Measurements from ENCODE around the gene LRRC4C.
"Not testable (repeated sequence)": the region's sequence is repeated elsewhere in the genome, so short reads cannot be mapped to it uniquely, and the experiment has no call there.

Gene LRRC4C

DNA sequence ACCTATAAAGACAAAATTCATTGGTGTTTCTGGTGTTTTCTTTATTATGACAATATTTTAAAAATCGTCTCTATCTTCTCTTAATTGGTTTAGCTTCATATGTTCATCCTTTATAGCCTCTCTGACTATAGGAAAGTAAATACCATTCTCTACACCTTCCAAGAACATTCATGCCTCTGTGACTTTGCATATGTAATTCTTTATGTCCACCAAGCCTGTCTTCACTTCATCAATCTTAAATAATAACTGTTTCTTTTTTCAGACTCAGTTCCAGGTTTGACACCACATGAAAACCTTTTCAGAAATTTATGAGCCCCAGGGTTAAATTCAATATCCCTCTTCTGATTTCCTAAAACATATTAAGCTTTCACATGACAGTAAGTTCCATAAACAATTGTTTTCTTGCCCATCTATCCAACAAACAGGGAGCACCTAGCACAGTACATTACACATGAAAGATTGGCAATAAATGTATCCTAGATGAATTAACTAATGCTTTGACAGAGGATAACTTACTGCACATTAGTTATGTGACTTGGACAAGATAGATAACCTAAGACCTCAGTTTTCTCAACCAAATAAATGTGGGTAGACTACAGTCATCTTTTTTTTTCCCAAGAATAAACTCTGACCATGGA lies 886.1 kb downstream of the LRRC4C start:
- no peak overlapping the region for H3K27ac Mint-ChIP-seq
- H3K36me3 Mint-ChIP-seq (ENCODE audit: low read depth): no peaks in the 10 kb centered on the region
- H3K4me1 Mint-ChIP-seq (ENCODE audit: low read depth): no peaks in the 10 kb centered on the region
- H3K27me3 Mint-ChIP-seq: no peaks in the 10 kb centered on the region
- H3K9me3 Mint-ChIP-seq: peaks cover 9% of the 10 kb centered on the region
- H3K4me3 Mint-ChIP-seq: no peak overlapping the region

- H3K4me3 Mint-ChIP-seq: no peak overlapping the region
- H3K36me3 Mint-ChIP-seq (ENCODE audit: low read depth): no peaks in the 10 kb centered on the region
- H3K27ac Mint-ChIP-seq: no peak overlapping the region
- no peaks in the 10 kb centered on the region for H3K27me3 Mint-ChIP-seq
- peaks cover 5% of the 10 kb centered on the region for H3K9me3 Mint-ChIP-seq
- no peaks in the 10 kb centered on the region for H3K4me1 Mint-ChIP-seq (ENCODE audit: low read depth)
These were observed 889.4 kb downstream of the LRRC4C start for GRCh38 chr11:40569947-40570531.

DNA sequence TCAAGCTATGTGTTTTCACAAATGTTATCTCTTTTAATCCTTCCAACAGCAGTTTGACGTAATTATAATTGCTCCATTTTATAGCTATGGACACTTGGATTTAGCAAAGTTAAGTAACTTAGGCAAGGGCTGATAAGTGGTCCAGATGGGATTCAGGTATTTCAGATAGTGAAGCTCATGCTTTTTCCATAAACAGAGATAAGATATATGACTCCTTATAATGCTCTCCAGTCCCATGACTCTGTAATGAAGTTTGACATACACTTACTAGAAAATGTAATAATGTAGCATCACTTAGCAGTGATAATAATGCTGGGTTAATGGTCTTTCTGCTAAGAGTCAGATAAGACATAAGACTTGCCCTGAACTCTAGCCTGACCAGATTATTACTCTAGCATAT lies 892.1 kb downstream of the LRRC4C start:
- H3K27me3 Mint-ChIP-seq: no peaks in the 10 kb centered on the region
- no peaks in the 10 kb centered on the region for H3K36me3 Mint-ChIP-seq (ENCODE audit: low read depth)
- H3K4me1 Mint-ChIP-seq (ENCODE audit: low read depth): no peaks in the 10 kb centered on the region
- H3K4me3 Mint-ChIP-seq: no peak overlapping the region
- H3K9me3 Mint-ChIP-seq: peaks cover 15% of the 10 kb centered on the region
- no peak overlapping the region for H3K27ac Mint-ChIP-seq

- H3K4me1 Mint-ChIP-seq (ENCODE audit: low read depth): no peaks in the 10 kb centered on the region
- H3K27ac Mint-ChIP-seq: no peak overlapping the region
- no peak overlapping the region for H3K4me3 Mint-ChIP-seq
- peaks cover 11% of the 10 kb centered on the region for H3K9me3 Mint-ChIP-seq
- H3K36me3 Mint-ChIP-seq (ENCODE audit: low read depth): no peaks in the 10 kb centered on the region
- no peaks in the 10 kb centered on the region for H3K27me3 Mint-ChIP-seq
These were observed 915.3 kb downstream of the LRRC4C start for GRCh38 chr11:40544162-40544561.

DNA sequence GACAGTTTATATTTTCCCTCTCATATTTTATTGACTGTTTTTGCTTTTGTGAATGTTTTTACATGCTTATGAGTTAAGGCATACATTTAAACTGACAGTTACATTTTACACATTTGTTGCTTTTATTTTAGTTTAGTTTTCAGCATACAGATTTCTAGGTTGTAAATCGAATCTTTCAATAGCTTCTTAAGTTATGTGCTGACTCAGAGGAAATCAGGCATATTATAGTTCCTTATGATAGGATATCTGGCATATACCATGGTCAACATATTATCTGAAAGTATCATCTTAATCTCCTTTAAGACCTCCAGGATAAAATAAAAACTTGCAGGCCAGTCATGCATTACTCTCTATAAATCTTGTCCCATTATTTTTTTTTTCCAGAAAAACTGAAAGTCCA lies 916.6 kb downstream of the LRRC4C start:
- Mint-ChIP-seq H3K27me3 (no peaks in the 10 kb centered on the region), H3K4me3 (no peak overlapping the region), H3K9me3 (peaks cover 4% of the 10 kb centered on the region), H3K27ac (no peak overlapping the region), H3K4me1 (ENCODE audit: low read depth) (no peaks in the 10 kb centered on the region), H3K36me3 (ENCODE audit: low read depth) (no peaks in the 10 kb centered on the region)

- Mint-ChIP-seq H3K27ac (no peak overlapping the region), H3K4me3 (no peak overlapping the region), H3K36me3 (ENCODE audit: low read depth) (no peaks in the 10 kb centered on the region), H3K9me3 (peaks cover 6% of the 10 kb centered on the region), H3K4me1 (ENCODE audit: low read depth) (no peaks in the 10 kb centered on the region), H3K27me3 (no peaks in the 10 kb centered on the region)
These were observed 921.7 kb downstream of the LRRC4C start for GRCh38 chr11:40537734-40538133.

DNA sequence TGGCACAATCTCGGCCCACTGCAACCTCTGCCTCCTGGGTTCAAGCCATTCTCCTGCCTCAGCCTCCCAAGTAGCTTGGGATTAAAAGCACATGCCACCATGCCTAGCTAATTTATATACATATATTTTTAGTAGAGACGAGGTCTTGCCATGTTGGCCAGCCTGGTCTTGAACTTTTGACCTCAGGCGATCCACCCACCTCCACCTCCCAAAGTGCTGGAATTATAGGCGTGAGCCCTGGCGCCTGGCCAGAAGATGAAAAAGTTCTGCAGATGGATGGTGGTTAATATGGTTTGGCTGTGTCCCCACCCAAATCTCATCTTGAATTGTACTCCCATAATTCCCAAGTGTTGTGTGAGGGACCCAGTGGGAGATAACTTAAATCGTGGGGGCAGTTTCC lies 937.4 kb downstream of the LRRC4C start:
- H3K9me3 Mint-ChIP-seq: peaks cover 26% of the 10 kb centered on the region
- not testable (repeated sequence) for H3K27me3 Mint-ChIP-seq; H3K4me1 Mint-ChIP-seq (ENCODE audit: low read depth); H3K27ac Mint-ChIP-seq; H3K4me3 Mint-ChIP-seq; H3K36me3 Mint-ChIP-seq (ENCODE audit: low read depth)

DNA sequence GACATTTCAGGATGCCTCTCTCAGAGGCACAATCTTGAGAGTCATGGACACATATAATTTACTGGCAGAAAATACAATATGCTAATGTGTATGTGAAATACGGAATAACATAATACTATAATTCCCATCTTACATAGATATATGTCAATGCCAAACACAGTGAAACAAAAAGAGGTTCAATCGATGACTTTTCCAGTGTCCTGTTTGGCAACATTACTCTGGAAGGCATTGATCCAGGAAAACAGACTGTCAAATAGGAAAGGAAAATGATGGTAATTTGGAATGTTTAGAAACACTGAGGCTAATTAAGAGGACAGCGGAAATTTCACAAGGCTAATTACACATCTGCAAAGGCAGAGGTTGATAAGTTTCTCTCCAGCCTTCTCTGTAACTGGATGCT lies 942.3 kb downstream of the LRRC4C start:
- H3K4me1 Mint-ChIP-seq (ENCODE audit: low read depth): no peaks in the 10 kb centered on the region

DNA sequence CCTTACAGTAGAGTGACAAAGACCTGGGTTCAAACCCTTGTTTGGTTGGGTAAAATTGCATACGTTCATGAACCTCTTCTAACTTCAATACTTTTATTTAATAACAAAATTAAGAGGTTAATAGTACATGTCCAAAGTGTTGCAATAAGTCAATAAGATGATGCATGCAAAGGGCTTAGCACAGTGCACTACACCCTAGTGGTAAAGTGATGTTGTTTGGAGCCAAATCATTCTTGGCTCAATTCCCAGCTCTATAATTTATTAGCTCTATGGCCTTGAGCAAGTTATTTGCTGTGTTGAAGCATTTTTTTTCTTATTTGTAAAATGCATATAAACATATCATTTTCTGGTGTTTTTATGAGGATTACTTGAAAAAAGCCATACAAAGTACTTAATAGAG lies 945.3 kb downstream of the LRRC4C start:
- no peak overlapping the region for H3K27ac Mint-ChIP-seq
- no peaks in the 10 kb centered on the region for H3K36me3 Mint-ChIP-seq (ENCODE audit: low read depth)
- H3K27me3 Mint-ChIP-seq: no peaks in the 10 kb centered on the region
- peaks cover 9% of the 10 kb centered on the region for H3K9me3 Mint-ChIP-seq
- H3K4me3 Mint-ChIP-seq: no peak overlapping the region
- H3K4me1 Mint-ChIP-seq (ENCODE audit: low read depth): no peaks in the 10 kb centered on the region

More for the DNA sequence above, 942.3 kb downstream of the LRRC4C start:
- Mint-ChIP-seq H3K4me3 (no peak overlapping the region), H3K27ac (no peak overlapping the region), H3K27me3 (no peaks in the 10 kb centered on the region), H3K9me3 (peaks cover 13% of the 10 kb centered on the region), H3K36me3 (ENCODE audit: low read depth) (no peaks in the 10 kb centered on the region)

DNA sequence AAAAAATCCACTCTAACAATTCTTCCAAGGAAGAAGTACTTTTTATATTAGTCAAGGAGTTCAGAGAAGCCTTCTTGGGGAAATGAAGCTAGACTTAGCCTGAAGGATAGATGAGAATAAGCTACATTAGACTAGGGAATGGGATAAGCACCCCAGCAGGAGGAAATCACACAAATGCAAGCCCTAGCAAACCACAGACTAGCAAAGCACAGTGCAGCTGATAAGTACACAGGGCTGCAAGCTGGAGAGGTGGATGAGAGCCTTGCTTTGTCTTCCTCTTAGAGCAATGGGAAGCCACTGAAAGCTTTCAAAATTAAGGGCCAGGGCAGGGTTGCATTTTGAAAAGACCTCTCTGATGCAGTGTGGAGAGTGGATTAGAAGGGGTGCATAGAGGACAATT lies 946.2 kb downstream of the LRRC4C start:
- no peak overlapping the region for H3K4me3 Mint-ChIP-seq
- H3K4me1 Mint-ChIP-seq (ENCODE audit: low read depth): no peaks in the 10 kb centered on the region
- peaks cover 9% of the 10 kb centered on the region for H3K9me3 Mint-ChIP-seq
- no peak overlapping the region for H3K27ac Mint-ChIP-seq
- H3K36me3 Mint-ChIP-seq (ENCODE audit: low read depth): no peaks in the 10 kb centered on the region
- no peaks in the 10 kb centered on the region for H3K27me3 Mint-ChIP-seq

- Mint-ChIP-seq H3K27me3 (no peaks in the 10 kb centered on the region), H3K27ac (no peak overlapping the region), H3K4me1 (ENCODE audit: low read depth) (no peaks in the 10 kb centered on the region), H3K9me3 (peaks cover 12% of the 10 kb centered on the region), H3K4me3 (no peak overlapping the region), H3K36me3 (ENCODE audit: low read depth) (no peaks in the 10 kb centered on the region)
These were observed 951.1 kb downstream of the LRRC4C start for GRCh38 chr11:40508303-40508702.

GRCh38 chr11:40506226-40506625 lies 953.2 kb downstream of the LRRC4C start:
- Mint-ChIP-seq H3K9me3 (peaks cover 26% of the 10 kb centered on the region), H3K36me3 (ENCODE audit: low read depth) (no peaks in the 10 kb centered on the region), H3K27ac (no peak overlapping the region), H3K27me3 (no peaks in the 10 kb centered on the region), H3K4me1 (ENCODE audit: low read depth) (no peaks in the 10 kb centered on the region), H3K4me3 (no peak overlapping the region)

DNA sequence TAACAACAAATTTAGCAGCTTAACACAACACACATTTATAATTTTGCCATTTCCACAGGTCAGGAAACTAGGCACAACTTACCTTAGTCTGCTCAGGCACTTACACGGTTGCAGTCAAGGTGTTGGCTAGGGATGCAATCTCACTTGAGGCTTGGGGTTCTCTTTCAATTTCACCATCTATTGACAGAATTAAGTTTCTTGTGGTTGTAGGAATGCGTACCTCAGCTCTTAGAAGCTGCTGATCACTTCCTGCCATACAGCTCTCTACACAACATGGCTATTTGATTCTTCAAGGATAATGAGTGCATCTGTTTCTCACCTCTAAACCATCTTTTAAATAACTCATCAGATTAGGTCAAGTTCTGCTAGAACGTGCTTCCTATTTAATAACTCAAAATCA lies 968.1 kb downstream of the LRRC4C start:
- Mint-ChIP-seq H3K27ac (no peak overlapping the region), H3K27me3 (no peaks in the 10 kb centered on the region), H3K4me3 (no peak overlapping the region), H3K9me3 (peaks cover 17% of the 10 kb centered on the region), H3K36me3 (ENCODE audit: low read depth) (no peaks in the 10 kb centered on the region), H3K4me1 (ENCODE audit: low read depth) (no peaks in the 10 kb centered on the region)

DNA sequence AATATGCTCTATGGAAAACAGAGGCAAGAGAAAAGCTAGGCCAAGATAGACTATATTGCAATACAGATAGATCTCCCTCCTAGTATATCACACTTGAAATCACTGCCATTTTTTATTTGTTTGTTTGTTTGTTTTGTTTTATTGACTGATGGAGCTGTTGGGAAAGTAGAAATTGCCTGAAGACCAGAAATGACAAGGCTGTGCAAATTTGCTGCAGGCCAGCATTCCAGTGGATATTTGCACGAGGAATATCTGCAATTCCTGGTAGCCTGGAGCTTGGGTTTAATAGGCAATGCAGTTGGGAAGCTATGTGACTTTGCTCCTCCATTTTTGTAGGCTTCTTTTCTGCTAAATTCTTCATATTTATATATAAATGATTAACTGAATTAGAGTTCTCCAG lies 991.7 kb downstream of the LRRC4C start:
- H3K4me1 Mint-ChIP-seq (ENCODE audit: low read depth): no peaks in the 10 kb centered on the region
- no peak overlapping the region for H3K4me3 Mint-ChIP-seq
- no peak overlapping the region for H3K27ac Mint-ChIP-seq
- no peaks in the 10 kb centered on the region for H3K27me3 Mint-ChIP-seq
- H3K9me3 Mint-ChIP-seq: peaks cover 12% of the 10 kb centered on the region
- no peaks in the 10 kb centered on the region for H3K36me3 Mint-ChIP-seq (ENCODE audit: low read depth)

GRCh38 chr11:40445391-40445790 lies 1014.1 kb downstream of the LRRC4C start:
- Mint-ChIP-seq H3K36me3 (ENCODE audit: low read depth) (no peaks in the 10 kb centered on the region), H3K4me1 (ENCODE audit: low read depth) (no peaks in the 10 kb centered on the region), H3K9me3 (peaks cover 15% of the 10 kb centered on the region)

GRCh38 chr11:40444151-40444550 lies 1015.3 kb downstream of the LRRC4C start:
- no peaks in the 10 kb centered on the region for H3K36me3 Mint-ChIP-seq (ENCODE audit: low read depth)
- no peaks in the 10 kb centered on the region for H3K27me3 Mint-ChIP-seq
- H3K4me1 Mint-ChIP-seq (ENCODE audit: low read depth): no peaks in the 10 kb centered on the region
- no peak overlapping the region for H3K4me3 Mint-ChIP-seq
- peaks cover 19% of the 10 kb centered on the region for H3K9me3 Mint-ChIP-seq
- no peak overlapping the region for H3K27ac Mint-ChIP-seq

More at GRCh38 chr11:40445391-40445790, 1014.1 kb downstream of the LRRC4C start:
- no peaks in the 10 kb centered on the region for H3K27me3 Mint-ChIP-seq
- no peak overlapping the region for H3K27ac Mint-ChIP-seq
- no peak overlapping the region for H3K4me3 Mint-ChIP-seq
